ENCODE results near the gene BDP1. TPM values are rescaled to one million over a fixed set of nuclear protein-coding genes. Genes with fewer than 3 reads are reported as not detected.
"Not testable (repeated sequence)": the region's sequence is repeated elsewhere in the genome, so short reads cannot be mapped to it uniquely, and the experiment has no call there.

BDP1 gene, protein sequence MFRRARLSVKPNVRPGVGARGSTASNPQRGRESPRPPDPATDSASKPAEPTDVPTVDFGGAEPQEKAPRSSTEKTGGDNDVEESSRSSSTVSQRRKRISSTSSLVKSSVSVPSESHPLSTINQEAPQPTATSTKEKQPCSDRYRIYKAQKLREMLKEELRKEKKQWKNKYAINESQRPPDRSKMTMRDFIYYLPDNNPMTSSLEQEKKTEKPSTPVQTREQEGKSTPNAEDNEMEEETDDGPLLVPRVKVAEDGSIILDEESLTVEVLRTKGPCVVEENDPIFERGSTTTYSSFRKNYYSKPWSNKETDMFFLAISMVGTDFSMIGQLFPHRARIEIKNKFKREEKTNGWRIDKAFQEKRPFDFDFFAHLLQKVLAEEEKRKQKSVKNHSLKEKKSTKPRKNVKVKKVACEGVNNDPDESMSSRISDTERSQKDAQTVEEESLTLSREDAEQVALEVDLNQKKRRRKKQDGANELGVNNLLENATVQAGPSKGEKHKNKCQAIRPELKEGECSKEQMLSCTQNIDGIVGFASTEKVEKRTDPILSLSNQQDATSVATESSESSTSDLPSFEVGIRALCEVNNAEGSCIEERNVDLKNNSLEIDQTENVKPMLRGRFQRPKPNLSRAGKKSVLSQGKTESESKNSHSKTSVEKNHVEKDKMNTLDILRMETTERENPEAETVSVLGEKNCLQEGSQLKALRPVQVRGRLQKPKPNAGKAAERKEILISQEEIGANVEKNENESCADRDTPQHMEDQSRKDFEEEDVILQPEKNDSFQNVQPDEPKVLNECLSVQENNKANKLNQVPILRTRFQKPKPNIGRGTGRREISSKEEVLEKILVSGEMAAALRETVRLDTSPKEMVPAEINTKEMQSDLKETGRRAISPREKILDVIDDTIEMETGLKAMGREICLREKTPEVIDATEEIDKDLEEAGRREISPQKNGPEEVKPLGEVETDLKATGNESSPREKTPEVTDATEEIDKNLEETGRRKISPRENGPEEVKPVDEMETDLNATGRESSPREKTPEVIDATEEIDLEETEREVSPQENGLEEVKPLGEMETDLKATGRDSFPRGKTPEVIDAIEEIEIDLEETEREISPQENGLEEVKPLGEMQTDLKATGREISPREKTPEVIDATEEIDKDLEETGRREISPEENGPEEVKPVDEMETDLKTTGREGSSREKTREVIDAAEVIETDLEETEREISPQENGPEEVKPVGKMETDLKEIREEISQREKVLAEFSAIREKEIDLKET (N-terminal part only)
- total RNA-seq = 18.2 and 20.5 TPM in 2 replicates

DNA sequence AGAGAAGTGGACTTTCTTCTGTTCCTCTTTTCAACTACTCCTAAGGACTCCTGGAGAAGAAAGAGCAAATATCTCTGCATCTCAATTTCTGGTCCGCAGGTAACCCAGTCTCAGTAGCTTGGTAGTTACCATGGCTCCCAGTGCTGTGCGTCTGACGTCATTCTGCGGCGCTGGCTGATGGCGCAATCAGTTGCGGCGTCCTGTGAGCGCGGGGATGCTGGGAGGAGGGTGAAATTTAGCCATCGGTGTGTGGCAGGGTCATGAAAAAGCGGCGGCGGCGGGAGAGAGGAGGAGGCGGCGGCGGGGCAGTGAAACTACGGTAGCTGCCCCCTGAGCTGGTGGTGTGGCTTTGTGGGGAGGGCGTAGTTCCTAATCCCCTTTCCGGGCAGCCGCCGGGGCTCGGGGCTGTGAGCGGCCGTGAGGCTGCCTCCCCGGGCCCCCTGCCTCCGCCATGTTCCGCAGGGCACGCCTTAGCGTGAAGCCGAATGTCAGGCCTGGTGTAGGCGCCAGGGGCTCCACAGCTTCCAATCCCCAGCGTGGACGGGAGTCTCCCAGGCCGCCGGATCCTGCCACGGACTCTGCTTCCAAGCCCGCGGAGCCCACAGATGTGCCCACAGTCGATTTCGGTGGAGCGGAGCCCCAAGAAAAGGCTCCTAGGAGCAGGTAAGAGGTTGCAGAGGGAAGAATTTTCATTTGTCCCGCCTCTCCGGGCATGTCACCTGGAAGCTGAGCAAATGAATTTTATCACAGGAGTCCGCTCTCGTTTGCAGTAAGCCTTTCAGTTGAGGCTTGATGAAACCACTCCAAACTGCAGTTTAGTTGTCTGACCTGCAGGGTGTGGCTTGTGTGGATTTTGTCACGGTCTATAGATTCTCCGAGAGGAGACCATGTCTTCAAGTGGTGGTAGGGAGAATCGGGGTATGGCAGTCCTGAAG, at the start of gene BDP1:
TSS of gene BDP1 (plus strand) at position 225 of the 935 bp plus-strand sequence. CDS start at position 452, 227 bp downstream.
- peak; percentile 55 for DNase-seq (ENCODE audit: low read depth)
- H3K4me3 ChIP-seq (ENCODE audit: low read depth, low read length) = peak within 1 kb of the TSS; percentile 78
- TF ChIP-seq, protein P1, sequence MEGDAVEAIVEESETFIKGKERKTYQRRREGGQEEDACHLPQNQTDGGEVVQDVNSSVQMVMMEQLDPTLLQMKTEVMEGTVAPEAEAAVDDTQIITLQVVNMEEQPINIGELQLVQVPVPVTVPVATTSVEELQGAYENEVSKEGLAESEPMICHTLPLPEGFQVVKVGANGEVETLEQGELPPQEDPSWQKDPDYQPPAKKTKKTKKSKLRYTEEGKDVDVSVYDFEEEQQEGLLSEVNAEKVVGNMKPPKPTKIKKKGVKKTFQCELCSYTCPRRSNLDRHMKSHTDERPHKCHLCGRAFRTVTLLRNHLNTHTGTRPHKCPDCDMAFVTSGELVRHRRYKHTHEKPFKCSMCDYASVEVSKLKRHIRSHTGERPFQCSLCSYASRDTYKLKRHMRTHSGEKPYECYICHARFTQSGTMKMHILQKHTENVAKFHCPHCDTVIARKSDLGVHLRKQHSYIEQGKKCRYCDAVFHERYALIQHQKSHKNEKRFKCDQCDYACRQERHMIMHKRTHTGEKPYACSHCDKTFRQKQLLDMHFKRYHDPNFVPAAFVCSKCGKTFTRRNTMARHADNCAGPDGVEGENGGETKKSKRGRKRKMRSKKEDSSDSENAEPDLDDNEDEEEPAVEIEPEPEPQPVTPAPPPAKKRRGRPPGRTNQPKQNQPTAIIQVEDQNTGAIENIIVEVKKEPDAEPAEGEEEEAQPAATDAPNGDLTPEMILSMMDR (conservative IDR thresholded peaks at IDR 0.05; ENCODE audit: low read depth, low read length) = peak; percentile 50

DNA sequence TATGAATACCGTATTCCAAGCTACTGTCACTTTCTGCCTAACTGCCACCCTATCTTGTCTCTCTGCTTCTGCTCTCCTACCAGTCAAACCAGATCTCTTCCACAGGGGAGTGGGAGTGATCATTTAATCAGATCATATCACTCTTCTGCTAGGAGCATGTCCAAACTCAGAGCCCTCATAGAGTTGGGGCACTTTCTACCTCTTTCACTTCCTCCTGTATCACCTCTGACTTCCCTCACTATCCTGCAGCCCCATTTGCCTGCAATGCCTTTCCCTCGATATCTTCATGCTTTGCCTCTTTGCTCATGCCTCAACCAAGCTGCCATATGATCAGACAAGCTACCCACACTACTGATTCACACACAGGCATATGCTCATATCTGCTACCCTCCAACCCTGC, 45.4 kb upstream of the BDP1 start:
- not testable (repeated sequence) for DNase-seq (ENCODE audit: low read depth); H3K4me3 ChIP-seq (ENCODE audit: low read depth, low read length)

DNA sequence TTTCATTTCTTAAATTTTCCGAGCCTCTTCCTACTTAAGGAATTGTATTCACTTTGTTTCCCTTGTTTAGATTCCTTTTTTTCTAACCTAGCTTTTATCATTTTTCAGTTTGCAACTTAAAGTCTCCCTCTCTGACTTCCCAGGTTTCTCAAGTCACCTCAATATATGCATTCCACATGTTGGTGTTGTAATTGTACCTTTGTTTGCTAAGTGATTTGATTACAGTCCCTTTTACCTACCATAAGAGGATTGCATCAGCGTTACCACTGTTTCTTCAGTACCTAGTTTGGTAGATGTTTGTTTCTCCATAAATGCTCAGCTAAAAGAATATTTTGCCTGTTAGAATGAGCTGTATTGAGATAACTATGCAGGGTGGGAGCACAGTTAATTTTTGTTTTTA, 39.8 kb upstream of the BDP1 start:
- DNase-seq (ENCODE audit: low read depth); H3K4me3 ChIP-seq (ENCODE audit: low read depth, low read length): not testable (repeated sequence)

DNA sequence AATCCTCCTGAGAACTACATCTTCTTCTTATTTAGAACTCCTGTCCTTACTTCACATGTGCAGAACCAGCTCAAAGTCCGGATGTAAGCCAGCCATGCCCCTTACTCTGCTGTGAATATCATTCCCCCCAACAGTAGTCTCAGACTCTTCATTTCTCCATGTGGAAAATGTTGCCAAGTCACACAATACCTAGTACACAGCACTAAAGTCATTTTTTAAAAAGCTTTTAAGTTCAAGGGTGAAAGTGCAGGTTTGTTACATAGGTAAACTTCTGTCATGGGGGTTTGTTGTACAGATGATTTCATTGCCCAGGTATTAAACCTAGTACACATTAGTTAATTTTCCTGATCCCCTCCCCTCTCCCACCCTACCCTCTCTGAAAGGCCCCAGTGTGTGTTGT, 37.4 kb upstream of the BDP1 start:
- not testable (repeated sequence) for DNase-seq (ENCODE audit: low read depth); H3K4me3 ChIP-seq (ENCODE audit: low read depth, low read length)

DNA sequence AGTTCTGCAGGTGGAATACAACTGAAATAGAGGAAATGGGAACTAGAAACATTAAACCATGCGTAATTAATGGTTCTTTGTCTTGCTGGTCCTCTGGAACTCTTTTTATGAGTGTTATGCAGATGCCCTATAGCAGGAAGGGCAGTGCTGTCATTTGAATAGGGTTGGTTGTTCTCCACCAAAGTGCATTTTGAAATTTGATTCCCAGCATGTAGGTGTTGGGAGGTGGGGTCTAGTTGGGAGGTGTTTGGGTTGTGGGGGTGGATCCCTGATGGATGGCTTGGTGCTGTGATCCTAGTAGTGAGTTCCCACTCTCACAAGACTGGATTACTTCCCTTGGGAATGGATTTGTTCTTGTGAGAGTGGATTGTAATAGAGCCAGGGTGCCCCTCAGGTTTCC, 34.2 kb upstream of the BDP1 start:
- not testable (repeated sequence) for DNase-seq (ENCODE audit: low read depth); H3K4me3 ChIP-seq (ENCODE audit: low read depth, low read length)

DNA sequence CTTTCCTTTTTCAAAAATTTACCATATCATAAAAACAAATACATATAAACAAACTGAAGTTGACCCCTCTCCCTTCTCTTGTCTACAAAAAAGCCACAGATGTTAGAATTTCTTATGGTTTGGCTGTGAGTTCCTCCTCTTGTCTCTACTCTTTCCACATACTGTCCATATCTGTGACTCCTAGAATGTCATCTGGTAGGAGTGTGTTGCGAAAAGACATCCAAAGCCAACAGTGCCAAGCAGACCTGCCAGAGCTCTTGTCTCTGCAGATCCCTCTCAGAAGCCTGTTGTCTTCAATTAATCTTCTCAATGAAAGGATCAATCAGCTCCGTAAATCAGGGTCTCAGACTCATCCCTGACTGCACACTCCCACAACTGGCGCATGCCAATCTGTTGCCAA, 31.6 kb upstream of the BDP1 start:
- not testable (repeated sequence) for DNase-seq (ENCODE audit: low read depth); H3K4me3 ChIP-seq (ENCODE audit: low read depth, low read length)

DNA sequence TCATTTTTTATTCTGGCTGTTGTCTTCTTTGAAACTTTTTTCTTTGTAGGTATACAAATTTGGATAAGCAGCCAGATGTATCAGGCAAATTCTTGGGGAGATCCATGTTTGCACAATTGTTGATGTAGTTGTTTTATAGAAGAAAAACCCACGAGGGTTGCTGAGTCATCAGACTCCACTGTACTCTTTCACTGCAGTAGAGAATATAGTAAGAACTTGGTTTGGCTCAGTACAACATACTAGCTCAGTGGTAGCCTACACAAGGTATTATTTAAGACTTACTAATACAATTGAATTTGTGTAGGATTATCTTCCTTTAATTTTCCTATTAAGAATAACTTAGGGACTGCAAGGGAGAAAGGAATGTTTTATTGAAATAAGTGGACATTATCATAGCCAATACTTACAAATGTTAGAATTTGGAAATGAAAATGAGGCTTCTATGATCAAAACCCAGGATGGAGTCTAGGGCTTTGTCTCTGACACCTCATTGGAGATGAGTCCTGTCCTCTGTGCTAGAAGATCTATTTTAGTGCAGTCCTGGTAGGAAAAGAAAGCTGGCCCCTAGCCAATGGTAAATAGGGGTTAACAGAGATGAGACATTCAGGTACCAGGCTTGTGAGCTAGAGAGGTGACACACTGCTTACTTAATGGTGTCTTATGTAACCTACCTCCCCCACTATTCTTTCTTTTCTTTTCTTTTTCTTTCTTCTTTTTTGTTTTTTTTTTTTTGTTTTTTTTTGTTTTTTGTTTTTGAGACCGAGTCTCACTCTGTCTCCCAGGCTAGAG, 28.6 kb upstream of the BDP1 start:
- not testable (repeated sequence) for H3K4me3 ChIP-seq (ENCODE audit: low read depth, low read length); DNase-seq (ENCODE audit: low read depth)

DNA sequence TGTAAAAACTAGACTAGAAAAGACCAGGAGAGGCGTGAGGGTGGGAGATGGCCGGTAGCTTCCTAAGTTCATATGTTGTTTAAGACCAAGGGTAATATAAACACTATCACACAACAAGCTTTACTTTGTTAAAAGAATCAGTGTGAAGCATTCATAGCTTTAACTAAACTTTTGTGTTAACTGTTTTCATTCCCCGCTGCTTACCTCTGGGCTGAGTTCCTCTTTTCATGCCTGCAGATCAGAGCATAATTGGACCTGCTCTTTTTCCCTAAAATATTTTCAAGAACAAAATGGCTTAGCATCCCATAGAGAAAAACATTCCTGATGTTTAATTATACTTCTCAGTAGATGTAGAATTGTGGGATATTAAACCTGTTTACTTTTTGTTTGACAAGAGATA, 23.0 kb upstream of the BDP1 start:
- H3K4me3 ChIP-seq (ENCODE audit: low read depth, low read length); DNase-seq (ENCODE audit: low read depth): not testable (repeated sequence)

DNA sequence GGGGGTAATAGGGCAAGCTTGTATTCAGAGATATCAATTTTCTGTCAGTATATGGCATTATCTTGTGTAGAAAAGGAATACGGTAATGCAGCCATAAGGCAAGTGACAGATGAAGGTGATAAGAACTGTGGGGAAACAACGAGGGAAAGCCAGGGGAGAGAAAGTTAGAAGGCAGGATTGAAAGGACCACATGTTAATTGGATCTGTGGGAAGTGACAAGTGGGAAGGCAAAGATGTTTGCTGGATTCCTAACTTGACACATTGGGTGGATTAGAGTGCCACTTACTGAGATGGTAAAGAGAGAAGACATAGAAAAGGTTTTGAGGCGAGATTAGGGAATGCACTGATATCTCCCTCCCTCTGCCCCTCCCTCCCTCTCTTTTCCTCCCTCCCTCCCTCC, 20.6 kb upstream of the BDP1 start:
- DNase-seq (ENCODE audit: low read depth); H3K4me3 ChIP-seq (ENCODE audit: low read depth, low read length): not testable (repeated sequence)

DNA sequence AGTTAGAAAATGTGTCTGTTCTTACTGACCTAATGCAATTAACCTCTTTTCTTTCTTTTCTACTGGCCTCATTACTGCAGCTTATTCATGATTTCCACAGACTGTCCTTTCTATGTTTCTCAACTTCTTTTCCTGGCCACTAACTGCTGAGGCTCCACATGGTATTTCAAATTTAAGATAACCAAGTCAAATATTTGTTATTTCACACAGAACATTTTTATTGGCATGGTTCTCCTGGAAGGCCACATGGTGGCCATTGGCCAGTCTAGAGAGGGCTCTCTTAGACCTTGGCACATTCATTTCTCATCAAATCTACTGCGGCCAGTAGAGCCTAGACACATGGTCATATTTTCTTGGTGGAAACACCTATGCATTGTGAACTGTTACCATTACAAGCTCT, 13.9 kb upstream of the BDP1 start:
- DNase-seq (ENCODE audit: low read depth) = not testable (repeated sequence)

DNA sequence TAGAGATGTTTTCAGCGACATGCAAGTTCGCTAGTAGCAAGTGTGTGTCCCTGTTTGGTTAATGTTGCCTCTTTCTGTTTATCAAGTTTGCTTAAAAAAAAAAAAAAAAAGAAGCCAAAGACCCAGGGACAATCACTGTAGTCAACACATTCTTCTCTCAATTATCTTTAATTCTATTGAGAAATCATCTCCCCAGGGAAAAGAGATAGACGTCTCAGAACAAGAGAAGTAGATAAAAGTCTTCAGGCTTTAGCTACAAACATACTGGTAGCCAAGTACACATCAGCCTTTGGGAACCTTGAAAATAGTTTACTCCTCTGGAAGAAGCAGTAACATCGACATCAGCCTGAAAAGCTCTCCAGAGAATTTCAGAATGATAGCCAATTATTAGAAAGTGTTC, 11.6 kb upstream of the BDP1 start:
- not testable (repeated sequence) for DNase-seq (ENCODE audit: low read depth); H3K4me3 ChIP-seq (ENCODE audit: low read depth, low read length)

More for the DNA sequence above, 13.9 kb upstream of the BDP1 start:
- H3K4me3 ChIP-seq (ENCODE audit: low read depth, low read length) = not testable (repeated sequence)

DNA sequence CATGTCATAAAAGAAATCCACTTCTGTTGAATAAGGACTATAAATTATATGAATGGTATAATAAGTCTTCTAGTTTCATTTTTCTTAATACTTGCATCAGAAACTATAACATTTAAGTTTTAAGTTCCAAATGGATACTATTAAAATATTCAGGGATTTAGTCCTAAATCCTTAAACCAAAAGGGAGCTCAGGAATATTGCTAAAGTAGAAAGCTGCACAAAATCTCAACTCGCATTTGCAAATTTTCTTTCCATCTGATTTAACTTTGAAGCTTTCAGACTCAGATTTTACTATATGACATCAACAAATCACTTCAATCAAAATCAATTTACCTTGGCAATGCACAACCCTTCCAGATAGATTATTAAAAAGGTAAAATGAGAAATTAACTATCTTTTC, 10.4 kb upstream of the BDP1 start:
- not testable (repeated sequence) for H3K4me3 ChIP-seq (ENCODE audit: low read depth, low read length); DNase-seq (ENCODE audit: low read depth)

DNA sequence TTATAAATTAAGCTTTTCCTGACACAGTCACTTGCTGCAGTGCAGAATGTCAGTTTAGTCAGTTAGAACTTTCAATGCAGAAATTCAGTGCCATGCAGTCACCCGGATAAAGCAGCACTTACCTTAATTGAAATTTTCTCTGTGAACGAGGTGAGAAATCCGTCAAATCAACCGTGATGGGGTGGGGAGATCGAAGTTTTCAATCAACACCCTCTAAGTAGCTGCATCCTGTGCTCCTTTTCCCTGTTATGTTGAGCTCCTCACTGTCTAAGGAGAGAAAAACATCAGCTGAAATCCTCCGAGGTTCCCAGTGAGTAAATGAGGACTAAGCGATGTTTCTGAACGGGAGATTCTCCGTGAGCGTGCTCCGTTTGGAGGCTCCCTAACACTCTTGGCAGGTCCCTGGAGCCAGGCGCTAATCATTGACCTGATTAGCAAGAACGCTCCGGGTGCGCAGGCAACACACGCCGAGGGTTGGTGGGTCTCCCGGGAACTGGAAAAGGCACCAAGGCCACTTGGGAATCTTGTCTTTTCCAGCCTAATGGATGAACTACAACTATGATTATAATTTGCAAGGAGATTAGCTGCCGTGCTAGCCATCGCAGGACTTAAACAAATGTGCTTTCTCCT, 9.8 kb upstream of the BDP1 start:
- peak overlapping the region; percentile 35 for H3K4me3 ChIP-seq (ENCODE audit: low read depth, low read length)
- not testable (repeated sequence) for DNase-seq (ENCODE audit: low read depth)

DNA sequence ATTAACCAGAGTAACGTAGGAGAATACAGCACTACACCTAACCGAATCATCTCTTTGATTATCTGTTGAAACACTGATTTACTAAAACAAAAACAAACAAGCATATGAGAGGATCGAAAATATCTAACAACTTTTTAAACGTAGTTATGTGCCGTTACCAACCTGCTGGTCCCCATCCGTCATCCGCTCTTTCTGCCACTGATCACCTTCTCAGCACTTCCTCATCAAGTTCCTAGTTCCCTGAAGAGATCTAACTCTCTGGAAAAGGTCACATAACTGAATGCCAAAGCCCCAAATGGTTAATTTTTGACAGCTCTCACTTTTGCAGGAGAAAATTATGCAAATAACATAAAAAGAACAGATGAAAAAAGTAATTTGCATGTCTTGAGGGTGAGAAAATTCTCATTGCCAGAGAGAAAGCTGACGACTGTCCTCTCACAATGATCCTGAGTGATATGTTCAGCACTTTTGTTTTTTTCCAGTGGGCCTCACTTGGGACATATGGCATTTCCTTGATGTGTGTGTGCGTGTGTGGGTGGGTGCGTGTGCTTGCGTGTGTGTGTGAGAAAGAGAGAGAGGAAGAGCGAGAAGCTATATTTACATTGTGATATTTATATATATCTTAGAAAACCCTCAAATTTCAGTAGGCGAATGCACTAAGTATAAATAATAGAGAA, 8.8 kb upstream of the BDP1 start:
- DNase-seq (ENCODE audit: low read depth) = not testable (repeated sequence)

More for the DNA sequence above, 8.8 kb upstream of the BDP1 start:
- H3K4me3 ChIP-seq (ENCODE audit: low read depth, low read length) = peak overlapping the region; percentile 12
